HEK293 (cell line): ENCODE data around the gene TTC24.

Experiments used
- CTCF ChIA-PET: fragments of 350-600 bp; formaldehyde crosslinking; extraction: SDS; loops from one replicate; lab custom pipeline; 2021; ENCODE audit warnings: antibody characterized with exemption; lab: Yijun Ruan, JAX
- POLR2A ChIA-PET: fragments of 300-600 bp; formaldehyde crosslinking; extraction: SDS; loops from one replicate; lab custom pipeline; 2020; ENCODE audit warnings: antibody characterized with exemption, inconsistent platforms; lab: Yijun Ruan, JAX
- H3K27ac ChIP-seq: fragments of 200-500 bp; sonication (Bioruptor generic); 2 replicates; pipeline ENCODE4 v1.5.1; 2014; ENCODE audit warnings: low read depth, low read length, control low read depth, inconsistent platforms; ENCODE audit errors: extremely low read depth
- H3K36me3 ChIP-seq, 2 experiments: fragments of 200-500 bp in 1 of 2; sonication (Bioruptor generic) in 1 of 2; 1 replicate in 1 of 2; 2 replicates in 1 of 2; pipeline ENCODE4 v1.5.1; 2014 to 2017; ENCODE audit warnings: inconsistent platforms in 2 of 2, low read length in 2 of 2; ENCODE audit not compliant: control insufficient read depth in 2 of 2, insufficient read depth in 1 of 2
- H3K4me1 ChIP-seq: fragments of 200-500 bp; sonication (Bioruptor generic); 2 replicates; pipeline ENCODE4 v1.5.1; 2014; ENCODE audit warnings: mild to moderate bottlenecking, low read length, inconsistent platforms; ENCODE audit not compliant: control insufficient read depth, insufficient read depth
- H3K4me3 ChIP-seq: 2 replicates; pipeline ENCODE4 v1.5.1; 2011; ENCODE audit warnings: low read depth, mild to moderate bottlenecking, control low read depth, low read length, moderate library complexity
- H3K9me3 ChIP-seq: fragments of 200-500 bp; sonication (Bioruptor generic); 2 replicates; pipeline ENCODE4 v1.5.1; 2014; ENCODE audit warnings: low read depth, low read length, inconsistent platforms; ENCODE audit not compliant: control insufficient read depth, insufficient read depth
- GLI4 ChIP-seq: fragments of 450-650 bp; formaldehyde crosslinking; IDR thresholded peaks from 2 replicates; pipeline ENCODE4 v1.5.1; 2016; ENCODE audit warnings: missing biosample characterization, missing genetic modification characterization
- KLF16 ChIP-seq: fragments of 450-650 bp; formaldehyde crosslinking; IDR thresholded peaks from 2 replicates; pipeline ENCODE4 v1.5.1; 2017; ENCODE audit warnings: missing biosample characterization, missing genetic modification characterization
- ZEB2 ChIP-seq: fragments of 450-650 bp; formaldehyde crosslinking; IDR thresholded peaks from 2 replicates; pipeline ENCODE4 v1.5.1; 2016; ENCODE audit warnings: missing biosample characterization, missing genetic modification characterization
- ZNF175 ChIP-seq: fragments of 450-650 bp; formaldehyde crosslinking; IDR thresholded peaks from 2 replicates; pipeline ENCODE4 v1.5.1; 2016; ENCODE audit warnings: missing biosample characterization, missing genetic modification characterization
- ZNF184 ChIP-seq: fragments of 450-650 bp; IDR thresholded peaks from 2 replicates; pipeline ENCODE4 v1.5.1; 2018; ENCODE audit warnings: missing biosample characterization, mild to moderate bottlenecking, missing genetic modification characterization
- ZNF2 ChIP-seq: fragments of 450-650 bp; formaldehyde crosslinking; IDR thresholded peaks from 2 replicates; pipeline ENCODE4 v1.5.1; 2016; ENCODE audit warnings: missing biosample characterization, missing genetic modification characterization
- ZNF354C ChIP-seq: fragments of 450-650 bp; formaldehyde crosslinking; IDR thresholded peaks from 2 replicates; pipeline ENCODE4 v1.5.1; 2016; ENCODE audit warnings: missing biosample characterization, missing genetic modification characterization, low read depth, borderline replicate concordance
- ZNF473 ChIP-seq: fragments of 450-650 bp; formaldehyde crosslinking; IDR thresholded peaks from 2 replicates; pipeline ENCODE4 v1.5.1; 2017; ENCODE audit warnings: missing biosample characterization, missing genetic modification characterization
- ZNF654 ChIP-seq: fragments of 450-650 bp; formaldehyde crosslinking; IDR thresholded peaks from 2 replicates; pipeline ENCODE4 v1.5.1; 2016; ENCODE audit warnings: low read depth, missing biosample characterization, missing genetic modification characterization
- ZNF660 ChIP-seq: fragments of 450-650 bp; IDR thresholded peaks from 2 replicates; pipeline ENCODE4 v1.5.1; 2018; ENCODE audit warnings: missing biosample characterization, mild to moderate bottlenecking, missing genetic modification characterization
- ZNF785 ChIP-seq: fragments of 450-650 bp; formaldehyde crosslinking; IDR thresholded peaks from 2 replicates; pipeline ENCODE4 v1.5.1; 2016; ENCODE audit warnings: missing biosample characterization, missing genetic modification characterization
- ZSCAN30 ChIP-seq: fragments of 450-650 bp; IDR thresholded peaks from 2 replicates; pipeline ENCODE4 v1.5.1; 2018; ENCODE audit warnings: missing biosample characterization, mild to moderate bottlenecking, missing genetic modification characterization, moderate library complexity
- TF ChIP-seq, protein P1 (sequence below): fragments of 450-650 bp; formaldehyde crosslinking; IDR thresholded peaks from 2 replicates; pipeline ENCODE4 v1.5.1; 2016; ENCODE audit warnings: missing biosample characterization, missing genetic modification characterization
- TF ChIP-seq, protein P2 (sequence below): fragments of 450-650 bp; formaldehyde crosslinking; IDR thresholded peaks from 2 replicates; pipeline ENCODE4 v1.5.1; 2016; ENCODE audit warnings: missing biosample characterization, missing genetic modification characterization
- TF ChIP-seq, protein P3 (sequence below): fragments of 450-650 bp; formaldehyde crosslinking; IDR thresholded peaks from 2 replicates; pipeline ENCODE4 v1.5.1; 2016; ENCODE audit warnings: missing biosample characterization, missing genetic modification characterization

The TTC24 gene

DNA sequence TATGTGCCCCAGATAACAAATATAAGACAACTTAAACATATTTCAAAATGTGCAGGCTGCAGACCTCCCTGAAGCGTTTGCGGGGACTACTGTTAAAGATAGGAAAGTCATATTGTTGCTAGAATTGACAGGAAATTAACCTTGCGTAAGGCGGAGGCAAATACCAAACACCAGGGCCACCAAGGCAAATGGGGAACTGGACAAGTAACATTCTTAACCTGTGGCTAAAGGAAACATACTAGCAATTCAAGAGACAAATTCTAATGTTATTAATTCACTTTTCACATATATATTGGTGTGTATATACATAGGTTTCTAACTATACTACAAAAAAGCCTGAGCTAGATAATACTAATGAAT lies 46.5 kb downstream of the TTC24 start:
- H3K4me1 ChIP-seq, result no peaks in the 10 kb centered on the region
- H3K27ac ChIP-seq, result no peak overlapping the region
- TF ChIP-seq ZEB2, result no peak
- 0 out of 2 replicates have a peak, but pooled peaks have one; percentile 14 for TF ChIP-seq ZSCAN30
- TF ChIP-seq, protein P1, sequence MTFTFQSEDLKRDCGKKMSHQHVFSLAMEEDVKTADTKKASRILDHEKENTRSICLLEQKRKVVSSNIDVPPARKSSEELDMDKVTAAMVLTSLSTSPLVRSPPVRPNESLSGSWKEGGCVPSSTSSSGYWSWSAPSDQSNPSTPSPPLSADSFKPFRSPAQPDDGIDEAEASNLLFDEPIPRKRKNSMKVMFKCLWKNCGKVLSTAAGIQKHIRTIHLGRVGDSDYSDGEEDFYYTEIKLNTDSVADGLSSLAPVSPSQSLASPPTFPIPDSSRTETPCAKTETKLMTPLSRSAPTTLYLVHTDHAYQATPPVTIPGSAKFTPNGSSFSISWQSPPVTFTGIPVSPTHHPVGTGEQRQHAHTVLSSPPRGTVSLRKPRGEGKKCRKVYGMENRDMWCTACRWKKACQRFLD (tag by site-specific recombination), result no peak
- 0 out of 2 replicates have a peak, but pooled peaks have one; percentile 39 for TF ChIP-seq ZNF184 (tag by site-specific recombination)
- no peak for TF ChIP-seq GLI4 (tag by site-specific recombination)
- CTCF ChIA-PET, result interaction anchor here (0.6 to 14.1 kb wide), 21 partner anchors 12 to 426 kb away, joined by 3 to 294 read pairs (median 8); partner anchors contain the start of genes BCAN, CRABP2, GPATCH4 and NES
- H3K36me3 ChIP-seq, result no peaks in the 10 kb centered on the region
- H3K9me3 ChIP-seq, result no peaks in the 10 kb centered on the region
- POLR2A ChIA-PET, result no interaction called here
- no peak overlapping the region for H3K4me3 ChIP-seq

DNA sequence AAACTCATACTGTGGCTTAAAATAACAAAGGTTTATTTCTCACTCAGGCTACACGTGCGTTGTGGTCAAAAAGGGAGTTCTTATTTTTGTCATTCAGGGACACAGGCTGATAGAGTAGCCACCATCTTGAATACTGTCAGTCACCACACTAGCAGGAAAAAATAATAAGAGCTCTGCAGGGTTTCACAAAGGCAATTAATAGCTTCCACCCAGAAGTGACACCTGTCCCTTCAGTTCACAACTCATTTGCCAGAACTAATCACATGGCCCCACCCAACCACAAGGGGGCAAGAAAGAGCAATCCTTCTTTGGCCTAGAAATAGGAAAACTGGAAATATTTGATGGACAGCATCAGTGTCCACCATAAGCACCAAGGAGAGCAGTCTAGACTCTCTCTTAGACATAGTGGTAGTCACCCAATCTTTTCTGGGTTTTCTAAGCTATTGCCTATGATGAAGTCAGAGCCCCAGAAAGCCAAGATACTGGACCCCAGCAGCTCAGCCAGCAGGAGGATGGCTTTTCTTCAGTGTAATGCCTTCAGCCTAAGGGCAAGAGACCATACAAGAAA lies 47.9 kb downstream of the TTC24 start:
- POLR2A ChIA-PET, result interaction anchor here (0.7 to 1.3 kb wide), 4 partner anchors 12 to 120 kb away, joined by 3 to 10 read pairs (median 5); no protein-coding TSS in a partner anchor

More for the DNA sequence above, 47.9 kb downstream of the TTC24 start:
- CTCF ChIA-PET, result interaction anchor here (0.6 to 14.1 kb wide), 32 partner anchors 8 to 652 kb away, joined by 3 to 294 read pairs (median 5); partner anchors contain the start of genes BCAN, CRABP2, GPATCH4 and HAPLN2
- H3K4me1 ChIP-seq, result no peaks in the 10 kb centered on the region
- no peaks in the 10 kb centered on the region for H3K36me3 ChIP-seq
- no peak overlapping the region for H3K4me3 ChIP-seq
- H3K9me3 ChIP-seq, result no peaks in the 10 kb centered on the region
- TF ChIP-seq KLF16 (tag by site-specific recombination), result no peak
- no peak for TF ChIP-seq ZNF354C
- peak; percentile 50 for TF ChIP-seq ZNF654
- no peak for TF ChIP-seq ZNF473 (tag by site-specific recombination)
- 0 out of 2 replicates have a peak, but pooled peaks have one; percentile 21 for TF ChIP-seq ZNF660 (tag by site-specific recombination)
- TF ChIP-seq ZNF2, result no peak
- TF ChIP-seq, protein P2, sequence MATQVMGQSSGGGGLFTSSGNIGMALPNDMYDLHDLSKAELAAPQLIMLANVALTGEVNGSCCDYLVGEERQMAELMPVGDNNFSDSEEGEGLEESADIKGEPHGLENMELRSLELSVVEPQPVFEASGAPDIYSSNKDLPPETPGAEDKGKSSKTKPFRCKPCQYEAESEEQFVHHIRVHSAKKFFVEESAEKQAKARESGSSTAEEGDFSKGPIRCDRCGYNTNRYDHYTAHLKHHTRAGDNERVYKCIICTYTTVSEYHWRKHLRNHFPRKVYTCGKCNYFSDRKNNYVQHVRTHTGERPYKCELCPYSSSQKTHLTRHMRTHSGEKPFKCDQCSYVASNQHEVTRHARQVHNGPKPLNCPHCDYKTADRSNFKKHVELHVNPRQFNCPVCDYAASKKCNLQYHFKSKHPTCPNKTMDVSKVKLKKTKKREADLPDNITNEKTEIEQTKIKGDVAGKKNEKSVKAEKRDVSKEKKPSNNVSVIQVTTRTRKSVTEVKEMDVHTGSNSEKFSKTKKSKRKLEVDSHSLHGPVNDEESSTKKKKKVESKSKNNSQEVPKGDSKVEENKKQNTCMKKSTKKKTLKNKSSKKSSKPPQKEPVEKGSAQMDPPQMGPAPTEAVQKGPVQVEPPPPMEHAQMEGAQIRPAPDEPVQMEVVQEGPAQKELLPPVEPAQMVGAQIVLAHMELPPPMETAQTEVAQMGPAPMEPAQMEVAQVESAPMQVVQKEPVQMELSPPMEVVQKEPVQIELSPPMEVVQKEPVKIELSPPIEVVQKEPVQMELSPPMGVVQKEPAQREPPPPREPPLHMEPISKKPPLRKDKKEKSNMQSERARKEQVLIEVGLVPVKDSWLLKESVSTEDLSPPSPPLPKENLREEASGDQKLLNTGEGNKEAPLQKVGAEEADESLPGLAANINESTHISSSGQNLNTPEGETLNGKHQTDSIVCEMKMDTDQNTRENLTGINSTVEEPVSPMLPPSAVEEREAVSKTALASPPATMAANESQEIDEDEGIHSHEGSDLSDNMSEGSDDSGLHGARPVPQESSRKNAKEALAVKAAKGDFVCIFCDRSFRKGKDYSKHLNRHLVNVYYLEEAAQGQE (tag by site-specific recombination), result peak; percentile 92
- TF ChIP-seq ZNF175 (tag by site-specific recombination), result no peak
- no peak for TF ChIP-seq ZNF785 (tag by site-specific recombination)
- TF ChIP-seq, protein P3, sequence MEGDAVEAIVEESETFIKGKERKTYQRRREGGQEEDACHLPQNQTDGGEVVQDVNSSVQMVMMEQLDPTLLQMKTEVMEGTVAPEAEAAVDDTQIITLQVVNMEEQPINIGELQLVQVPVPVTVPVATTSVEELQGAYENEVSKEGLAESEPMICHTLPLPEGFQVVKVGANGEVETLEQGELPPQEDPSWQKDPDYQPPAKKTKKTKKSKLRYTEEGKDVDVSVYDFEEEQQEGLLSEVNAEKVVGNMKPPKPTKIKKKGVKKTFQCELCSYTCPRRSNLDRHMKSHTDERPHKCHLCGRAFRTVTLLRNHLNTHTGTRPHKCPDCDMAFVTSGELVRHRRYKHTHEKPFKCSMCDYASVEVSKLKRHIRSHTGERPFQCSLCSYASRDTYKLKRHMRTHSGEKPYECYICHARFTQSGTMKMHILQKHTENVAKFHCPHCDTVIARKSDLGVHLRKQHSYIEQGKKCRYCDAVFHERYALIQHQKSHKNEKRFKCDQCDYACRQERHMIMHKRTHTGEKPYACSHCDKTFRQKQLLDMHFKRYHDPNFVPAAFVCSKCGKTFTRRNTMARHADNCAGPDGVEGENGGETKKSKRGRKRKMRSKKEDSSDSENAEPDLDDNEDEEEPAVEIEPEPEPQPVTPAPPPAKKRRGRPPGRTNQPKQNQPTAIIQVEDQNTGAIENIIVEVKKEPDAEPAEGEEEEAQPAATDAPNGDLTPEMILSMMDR, result peak; percentile 27; the same call in 1 of the 2 replicates
- TF ChIP-seq, all 188 proteins: peak for 4
- no peak overlapping the region for H3K27ac ChIP-seq
